Fibroblast of lung (primary cell): ENCODE results near the gene FSTL5. TPM values are rescaled to one million over a fixed set of nuclear protein-coding genes. Genes with fewer than 3 reads are reported as not detected.

Source experiments
- DNase-seq, 2 donors: peaks; one replicate each; pipeline versions ENCODE4 v3.0.0 to v3.0.0-alpha.2; 2010; ENCODE audit warnings: low read depth in 2 of 2
- H2AFZ ChIP-seq: 2 replicates; pipeline ENCODE4 v1.5.1; 2012; ENCODE audit warnings: low read length, control low read depth, inconsistent platforms
- H3K27ac ChIP-seq: 2 replicates; pipeline ENCODE4 v1.5.1; 2011; ENCODE audit warnings: low read length, control low read depth; ENCODE audit not compliant: insufficient read depth
- H3K27me3 ChIP-seq: 2 replicates; pipeline ENCODE4 v1.5.1; 2011; ENCODE audit warnings: mild to moderate bottlenecking, low read length; ENCODE audit not compliant: control insufficient read depth, insufficient read depth
- H3K36me3 ChIP-seq: 2 replicates; pipeline ENCODE4 v1.5.1; 2011; ENCODE audit warnings: low read length; ENCODE audit not compliant: control insufficient read depth, insufficient read depth
- H3K4me1 ChIP-seq: 2 replicates; pipeline ENCODE4 v1.5.1; 2011; ENCODE audit warnings: low read length; ENCODE audit not compliant: control insufficient read depth, insufficient read depth; ENCODE audit errors: extremely low read depth
- H3K4me2 ChIP-seq: 2 replicates; pipeline ENCODE4 v1.5.1; 2011; ENCODE audit warnings: low read length, control low read depth; ENCODE audit not compliant: insufficient read depth; ENCODE audit errors: extremely low read depth
- H3K4me3 ChIP-seq, 4 experiments: fragments of 200-600 bp in 1 of 4; sonication (generic) in 1 of 4; replicated peaks in 1 of 4; 2 replicates each; pipeline ENCODE4 v1.5.1; 2011 to 2016; ENCODE audit warnings: low read length in 4 of 4, low read depth in 3 of 4, mild to moderate bottlenecking in 3 of 4, control low read depth in 2 of 4, inconsistent platforms in 1 of 4, mixed read lengths in 1 of 4; ENCODE audit not compliant: insufficient read depth in 1 of 4; ENCODE audit errors: control extremely low read depth in 1 of 4
- H3K79me2 ChIP-seq: 2 replicates; pipeline ENCODE4 v1.5.1; 2012; ENCODE audit warnings: mild to moderate bottlenecking, low read length, inconsistent platforms; ENCODE audit not compliant: control insufficient read depth, insufficient read depth
- H3K9ac ChIP-seq: 2 replicates; pipeline ENCODE4 v1.5.1; 2011; ENCODE audit warnings: mild to moderate bottlenecking, low read length, control low read depth; ENCODE audit not compliant: insufficient read depth
- H3K9me3 ChIP-seq: 2 replicates; pipeline ENCODE4 v1.5.1; 2012; ENCODE audit warnings: low read depth, low read length; ENCODE audit not compliant: control insufficient read depth, insufficient read depth
- H4K20me1 ChIP-seq: 2 replicates; pipeline ENCODE4 v1.5.1; 2011; ENCODE audit warnings: low read length; ENCODE audit not compliant: control insufficient read depth, insufficient read depth; ENCODE audit errors: extremely low read depth
- EZH2 ChIP-seq: IDR thresholded peaks from 2 replicates; pipeline ENCODE4 v1.5.1; 2012; ENCODE audit warnings: low read length, control low read depth, mild to moderate bottlenecking; ENCODE audit errors: missing control alignments
- polyA plus RNA-seq, 2 donors: library from polyadenylated mRNA; depleted of rRNA in 1 of 2; stranded (reverse) in 1 of 2; unstranded in 1 of 2; fragments of >200 nt; gene quantifications; 2 replicates each; pipeline ENCODE4 v1.2.1, GENCODE V29; 2011 to 2012; ENCODE audit warnings: missing spikeins in 1 of 2
- total RNA-seq: library from RNA; depleted of rRNA; stranded (reverse); fragments of >200 nt; gene quantifications from 2 replicates; pipeline ENCODE4 v1.2.1, GENCODE V29; 2014
- TF ChIP-seq, protein P1 (sequence below), 2 donors: IDR thresholded peaks in 1 of 2; conservative IDR thresholded peaks in 1 of 2; 1 replicate in 1 of 2; 2 replicates in 1 of 2; pipeline ENCODE4 v1.5.1; 2011 to 2012; ENCODE audit warnings: low read length in 2 of 2, control low read depth in 1 of 2, inconsistent platforms in 1 of 2, low read depth in 1 of 2, mild to moderate bottlenecking in 1 of 2

FSTL5 gene
- total and polyA plus RNA-seq, 2 donors (not counting 1 experiment from before 2014, with no cell fraction given), result 0.11 to 0.33 TPM

DNA sequence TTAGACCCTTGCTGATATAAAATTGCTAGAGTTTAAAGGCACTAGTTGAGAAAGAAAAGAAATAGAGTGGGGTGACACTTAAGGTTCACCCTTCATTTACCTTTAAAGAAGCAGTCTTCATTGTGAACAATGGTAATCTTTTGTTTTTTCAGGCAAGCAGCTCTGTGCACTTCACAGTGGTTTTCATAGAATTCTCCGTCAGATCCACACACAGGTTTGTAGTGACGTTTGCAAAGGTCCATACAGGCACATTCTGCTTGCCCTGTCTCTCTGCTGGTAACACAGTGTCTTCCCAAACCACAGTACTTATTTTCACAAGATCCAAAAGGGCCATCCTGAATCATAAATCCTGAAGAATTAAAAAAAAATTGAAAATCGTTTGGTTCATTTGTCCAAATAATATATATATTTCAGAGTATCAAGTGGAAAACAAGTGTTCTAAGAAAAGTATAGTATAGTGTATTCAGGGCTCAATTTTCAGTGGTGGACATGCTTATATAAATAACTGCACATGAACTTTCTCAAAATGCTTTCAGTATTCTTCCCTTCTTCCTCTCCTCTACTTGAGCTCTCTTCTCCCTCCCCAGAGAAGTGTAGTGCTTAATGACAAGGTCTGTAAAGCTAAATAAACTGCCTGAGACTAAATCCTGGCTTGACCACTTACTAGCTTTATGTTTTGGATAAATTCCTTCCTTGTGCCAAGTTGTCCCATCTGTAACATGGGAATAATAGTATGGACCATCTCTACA, 243.3 kb downstream of the FSTL5 start:
- H2AFZ ChIP-seq, result no peak overlapping the region
- no peak overlapping the region for H3K4me2 ChIP-seq
- no peak overlapping the region for H3K4me3 ChIP-seq
- H3K36me3 ChIP-seq, result no peaks in the 10 kb centered on the region
- no peaks in the 10 kb centered on the region for H3K27me3 ChIP-seq
- no peak overlapping the region for H3K27ac ChIP-seq
- TF ChIP-seq, protein P1, sequence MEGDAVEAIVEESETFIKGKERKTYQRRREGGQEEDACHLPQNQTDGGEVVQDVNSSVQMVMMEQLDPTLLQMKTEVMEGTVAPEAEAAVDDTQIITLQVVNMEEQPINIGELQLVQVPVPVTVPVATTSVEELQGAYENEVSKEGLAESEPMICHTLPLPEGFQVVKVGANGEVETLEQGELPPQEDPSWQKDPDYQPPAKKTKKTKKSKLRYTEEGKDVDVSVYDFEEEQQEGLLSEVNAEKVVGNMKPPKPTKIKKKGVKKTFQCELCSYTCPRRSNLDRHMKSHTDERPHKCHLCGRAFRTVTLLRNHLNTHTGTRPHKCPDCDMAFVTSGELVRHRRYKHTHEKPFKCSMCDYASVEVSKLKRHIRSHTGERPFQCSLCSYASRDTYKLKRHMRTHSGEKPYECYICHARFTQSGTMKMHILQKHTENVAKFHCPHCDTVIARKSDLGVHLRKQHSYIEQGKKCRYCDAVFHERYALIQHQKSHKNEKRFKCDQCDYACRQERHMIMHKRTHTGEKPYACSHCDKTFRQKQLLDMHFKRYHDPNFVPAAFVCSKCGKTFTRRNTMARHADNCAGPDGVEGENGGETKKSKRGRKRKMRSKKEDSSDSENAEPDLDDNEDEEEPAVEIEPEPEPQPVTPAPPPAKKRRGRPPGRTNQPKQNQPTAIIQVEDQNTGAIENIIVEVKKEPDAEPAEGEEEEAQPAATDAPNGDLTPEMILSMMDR (conservative IDR thresholded peaks at IDR 0.05 in 1 of 2, IDR thresholded peaks at IDR 0.05 in 1 of 2; ENCODE audit: low read depth in 1 of 2, low read length in 2 of 2), result no peak
- no peak for TF ChIP-seq EZH2
- no peaks in the 10 kb centered on the region for H3K9me3 ChIP-seq
- no peak overlapping the region for H3K9ac ChIP-seq
- no peaks in the 10 kb centered on the region for H4K20me1 ChIP-seq
- H3K4me1 ChIP-seq, result no peaks in the 10 kb centered on the region
- no peaks in the 10 kb centered on the region for H3K79me2 ChIP-seq
- DNase-seq, result no peak

DNA sequence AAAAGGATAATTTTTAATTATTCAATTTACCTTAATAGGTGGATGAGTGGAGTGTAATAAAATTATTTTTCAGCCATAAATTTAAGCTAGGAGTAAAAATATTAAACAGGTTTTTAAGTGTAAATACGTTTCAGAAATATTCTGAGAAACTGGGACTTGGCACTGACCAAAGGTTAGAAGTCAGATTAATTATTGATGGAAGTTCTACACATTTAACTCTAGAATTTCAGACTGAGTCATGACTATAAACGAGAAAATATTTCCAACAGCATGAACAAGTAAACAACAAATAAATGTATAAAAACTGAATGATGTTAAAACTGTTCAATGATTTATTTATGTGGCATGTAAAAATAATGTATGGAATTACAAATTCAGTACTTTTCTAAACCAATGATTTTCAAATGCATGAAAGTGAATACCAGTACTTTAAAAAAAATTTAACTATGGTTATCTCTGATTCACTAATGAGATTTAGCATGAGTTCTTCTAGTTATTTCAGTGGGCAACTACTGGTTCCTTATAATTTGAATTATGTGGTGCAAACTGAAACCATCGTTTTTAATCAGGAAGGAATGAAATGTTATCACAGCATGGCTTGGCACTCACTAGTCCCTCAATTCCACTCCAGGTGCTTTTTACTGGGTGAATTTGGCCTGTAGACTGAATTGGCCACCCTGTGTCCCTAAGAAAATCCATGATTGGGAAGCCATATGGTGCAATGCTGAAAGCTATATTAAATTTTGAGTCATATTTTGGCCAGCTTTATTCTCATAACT, 244.2 kb downstream of the FSTL5 start:
- H3K4me2 ChIP-seq, result no peak overlapping the region
- H3K27ac ChIP-seq, result no peak overlapping the region
- H4K20me1 ChIP-seq, result no peaks in the 10 kb centered on the region
- no peak for DNase-seq
- H3K4me1 ChIP-seq, result no peaks in the 10 kb centered on the region
- no peaks in the 10 kb centered on the region for H3K36me3 ChIP-seq
- H3K9me3 ChIP-seq, result no peaks in the 10 kb centered on the region
- no peaks in the 10 kb centered on the region for H3K27me3 ChIP-seq
- H3K79me2 ChIP-seq, result no peaks in the 10 kb centered on the region
- H2AFZ ChIP-seq, result no peak overlapping the region
- no peak overlapping the region for H3K4me3 ChIP-seq
- H3K9ac ChIP-seq, result no peak overlapping the region
- TF ChIP-seq, protein P1 (conservative IDR thresholded peaks at IDR 0.05 in 1 of 2, IDR thresholded peaks at IDR 0.05 in 1 of 2; ENCODE audit: low read depth in 1 of 2, low read length in 2 of 2), result no peak
- no peak for TF ChIP-seq EZH2

DNA sequence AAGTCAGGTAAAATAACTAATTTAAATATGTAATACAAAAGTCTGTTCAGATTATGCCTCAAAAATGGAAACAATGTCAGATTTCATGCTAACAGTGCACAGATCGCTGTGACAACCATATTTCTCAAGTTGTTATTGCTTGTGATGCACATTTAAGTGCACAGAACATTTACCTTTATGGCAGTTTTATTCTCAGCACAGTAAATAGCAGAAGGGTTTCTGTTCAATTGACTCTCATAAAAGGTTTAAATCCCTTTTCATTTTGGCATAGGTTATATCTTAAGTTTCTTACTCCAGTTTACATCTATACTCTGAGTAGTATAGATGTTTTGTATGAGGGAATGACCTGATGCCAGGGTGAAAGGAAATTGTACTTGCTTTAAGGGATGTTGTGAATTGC, 247.8 kb downstream of the FSTL5 start:
- Histone ChIP-seq H3K9ac (no peak overlapping the region), H3K4me3 (no peak overlapping the region), H2AFZ (no peak overlapping the region), H3K36me3 (no peaks in the 10 kb centered on the region), H3K79me2 (no peaks in the 10 kb centered on the region), H4K20me1 (no peaks in the 10 kb centered on the region), H3K4me1 (no peaks in the 10 kb centered on the region), H3K9me3 (no peaks in the 10 kb centered on the region), H3K27me3 (no peaks in the 10 kb centered on the region), H3K4me2 (no peak overlapping the region), H3K27ac (no peak overlapping the region)
- DNase-seq, result no peak
- TF ChIP-seq, protein P1 (conservative IDR thresholded peaks at IDR 0.05 in 1 of 2, IDR thresholded peaks at IDR 0.05 in 1 of 2; ENCODE audit: low read depth in 1 of 2, low read length in 2 of 2), result no peak
- no peak for TF ChIP-seq EZH2
